Ramos (cell line): ENCODE results near the gene MMD.
"Not testable (repeated sequence)": the region's sequence is repeated elsewhere in the genome, so short reads cannot be mapped to it uniquely, and the experiment has no call there.

Experiments used
- in situ Hi-C: fragments of 300-500 bp; cut with MboI; formaldehyde crosslinking; loops from one replicate; pipeline ENCODE4 v1.14.3; 2022; ENCODE audit warnings: low sequenced_read_pairs; ENCODE audit not compliant: unreplicated experiment

Gene MMD

GRCh38 chr17:55424893-55425540 lies 3.4 kb upstream of the MMD start:
- in situ Hi-C loops = no loop called here

- in situ Hi-C loops = no loop called here
Measured at GRCh38 chr17:55423535-55423934, 1.9 kb upstream of the MMD start.

- in situ Hi-C loops = not testable (repeated sequence)
Measured at GRCh38 chr17:55422828-55423164, 1.2 kb upstream of the MMD start.

GRCh38 chr17:55420776-55421178 lies 858 bp downstream of the MMD start:
- in situ Hi-C loops = no loop called here

GRCh38 chr17:55420067-55420775 lies 1.4 kb downstream of the MMD start:
- in situ Hi-C loops = no loop called here

- in situ Hi-C loops = no loop called here
Measured at GRCh38 chr17:55418369-55419268, 3.0 kb downstream of the MMD start.

GRCh38 chr17:55417411-55418268 lies 4.0 kb downstream of the MMD start:
- in situ Hi-C loops = no loop called here

- in situ Hi-C loops = no loop called here
Measured at GRCh38 chr17:55416470-55417052, 5.1 kb downstream of the MMD start.

- in situ Hi-C loops = no loop called here
Measured at GRCh38 chr17:55416000-55416399, 5.6 kb downstream of the MMD start.

GRCh38 chr17:55414983-55415382 lies 6.7 kb downstream of the MMD start:
- in situ Hi-C loops = no loop called here

GRCh38 chr17:55413825-55414489 lies 7.7 kb downstream of the MMD start:
- in situ Hi-C loops = no loop called here

GRCh38 chr17:55411463-55411855 lies 10.2 kb downstream of the MMD start:
- in situ Hi-C loops = no loop called here

- in situ Hi-C loops = no loop called here
Measured at GRCh38 chr17:55410722-55411462, 10.7 kb downstream of the MMD start.

GRCh38 chr17:55409030-55409800 lies 12.4 kb downstream of the MMD start:
- in situ Hi-C loops = no loop called here

- in situ Hi-C loops = no loop called here
Measured at GRCh38 chr17:55407641-55408566, 13.7 kb downstream of the MMD start.

- in situ Hi-C loops = no loop called here
Measured at GRCh38 chr17:55405600-55405999, 16.0 kb downstream of the MMD start.

- in situ Hi-C loops = not testable (repeated sequence)
Measured at GRCh38 chr17:55404197-55404596, 17.4 kb downstream of the MMD start.
